Measurements from ENCODE around the gene GABRD. TPM values are rescaled to one million over a fixed set of nuclear protein-coding genes. Genes with fewer than 3 reads are reported as not detected.

GABRD gene
- total RNA-seq, 1 donor from 2014 or later = not detected

GRCh38 chr1:2074944-2075740, 56.0 kb downstream of the GABRD start:
- DNase-seq (ENCODE audit: low read depth, low spot score) = no peak

- no peak for DNase-seq (ENCODE audit: low read depth, low spot score)
Measured at GRCh38 chr1:2076826-2077225, 57.7 kb downstream of the GABRD start.

- no peak for DNase-seq (ENCODE audit: low read depth, low spot score)
Measured at GRCh38 chr1:2078170-2078569, 59.0 kb downstream of the GABRD start.

- no peak for DNase-seq (ENCODE audit: low read depth, low spot score)
Measured at GRCh38 chr1:2079396-2080085, 60.4 kb downstream of the GABRD start.

GRCh38 chr1:2080140-2080539, 61.0 kb downstream of the GABRD start:
- no peak for DNase-seq (ENCODE audit: low read depth, low spot score)

Other genes with a start within 250 kb of the GABRD start
- 47.3 and 56.7 TPM in 2 replicates for gene NADK, start 240.9 kb upstream of the GABRD start, total RNA-seq
- 99.8 and 110 TPM in 2 replicates for gene GNB1, start 128.3 kb upstream of the GABRD start, total RNA-seq
- 0.14 TPM in 1 of 2 replicates, not detected in the other for gene CALML6, start 104.1 kb upstream of the GABRD start, total RNA-seq
- gene TMEM52, start 100.1 kb upstream of the GABRD start, total RNA-seq = 0.26 and 0.42 TPM in 2 replicates
- gene CFAP74, start 15.6 kb upstream of the GABRD start, total RNA-seq = not detected in 2 replicates
- 0.59 and 1.8 TPM in 2 replicates for gene PRKCZ, start 31.1 kb downstream of the GABRD start, total RNA-seq
- gene FAAP20, start 175.4 kb downstream of the GABRD start, total RNA-seq = 19.8 and 25.1 TPM in 2 replicates
- 18.7 and 20.8 TPM in 2 replicates for gene SKI, start 209.0 kb downstream of the GABRD start, total RNA-seq

Measured in pulmonary artery endothelial cell (primary cell).